H1 (cell line): ENCODE data around the gene MTPN. TPM values are rescaled to one million over a fixed set of nuclear protein-coding genes. Genes with fewer than 3 reads are reported as not detected.

Source experiments
- CTCF ChIA-PET: fragments of 300-600 bp; sonication (Branson Sonifier 250); formaldehyde crosslinking; loops from one replicate; lab custom pipeline; 2021; ENCODE audit not compliant: partially characterized antibody; lab: Charles Lee
- POLR2A ChIA-PET: fragments of 300-600 bp; sonication (Branson Sonifier 250); formaldehyde crosslinking; loops from one replicate; lab custom pipeline; 2021; ENCODE audit warnings: inconsistent platforms; ENCODE audit not compliant: partially characterized antibody; lab: Charles Lee
- DNase-seq, 2 experiments: peaks; one replicate each; pipeline versions ENCODE4 v3.0.0 to v3.0.0-alpha.2; 2010 to 2022; ENCODE audit warnings: low spot score in 2 of 2, low read depth in 1 of 2, mixed read lengths in 1 of 2
- FAIRE-seq: peaks from 2 replicates; lab custom pipeline; 2011; peaks lifted over from hg19 to GRCh38; lab: Jason Lieb, UNC
- H2AFZ ChIP-seq: 2 replicates; pipeline ENCODE4 v1.8.1; 2012; ENCODE audit warnings: low read length, inconsistent platforms
- H2AK5ac ChIP-seq: 2 replicates; pipeline ENCODE4 v1.6.1; 2013; ENCODE audit warnings: low read depth, low read length
- H2BK120ac ChIP-seq: replicated peaks from 2 replicates; pipeline ENCODE3; 2013; ENCODE audit warnings: low read depth, low read length, inconsistent platforms
- H2BK12ac ChIP-seq: 2 replicates; pipeline ENCODE4 v1.6.1; 2013; ENCODE audit warnings: low read depth, low read length
- H2BK15ac ChIP-seq: 2 replicates; pipeline ENCODE4 v1.6.1; 2013; ENCODE audit warnings: low read length
- H2BK20ac ChIP-seq: 2 replicates; pipeline ENCODE4 v1.6.1; 2013; ENCODE audit warnings: low read length
- H2BK5ac ChIP-seq: 2 replicates; pipeline ENCODE4 v1.6.1; 2013; ENCODE audit warnings: low read depth, low read length
- H3K14ac ChIP-seq: 2 replicates; pipeline ENCODE4 v1.6.1; 2013; ENCODE audit warnings: inconsistent platforms; ENCODE audit not compliant: insufficient read length
- H3K18ac ChIP-seq: 2 replicates; pipeline ENCODE4 v1.6.1; 2013; ENCODE audit warnings: low read length; ENCODE audit errors: extremely low read depth
- H3K23ac ChIP-seq: 2 replicates; pipeline ENCODE4 v1.6.1; 2013; ENCODE audit warnings: inconsistent platforms; ENCODE audit not compliant: insufficient read length
- H3K23me2 ChIP-seq: 2 replicates; pipeline ENCODE4 v1.6.1; 2013; ENCODE audit warnings: low read depth, low read length
- H3K27ac ChIP-seq: 2 replicates; pipeline ENCODE4 v1.6.1; 2011; ENCODE audit warnings: low read depth, low read length, inconsistent platforms
- H3K27me3 ChIP-seq, 4 experiments: replicated peaks in 1 of 4; 1 replicate in 1 of 4; 2 replicates in 3 of 4; pipeline versions ENCODE4 v1.6.1 to v1.8.1; 2011 to 2013; ENCODE audit warnings: low read length in 3 of 4, mild to moderate bottlenecking in 3 of 4, inconsistent platforms in 2 of 4, mixed read lengths in 2 of 4, moderate library complexity in 1 of 4; ENCODE audit not compliant: control insufficient read depth in 3 of 4, insufficient read depth in 3 of 4; ENCODE audit errors: extremely low read depth in 1 of 4
- H3K36me3 ChIP-seq, 4 experiments: 2 replicates each; pipeline versions ENCODE4 v1.6.1 to v1.8.1; 2011 to 2013; ENCODE audit warnings: mild to moderate bottlenecking in 4 of 4, low read length in 3 of 4, moderate library complexity in 2 of 4, control low read depth in 1 of 4, inconsistent platforms in 1 of 4; ENCODE audit not compliant: insufficient read depth in 4 of 4, control insufficient read depth in 2 of 4
- H3K4ac ChIP-seq: replicated peaks from 2 replicates; pipeline ENCODE3; 2013; ENCODE audit warnings: low read length, low read depth, mixed read lengths, inconsistent platforms; ENCODE audit not compliant: insufficient read length
- H3K4me1 ChIP-seq, 4 experiments: replicated peaks in 1 of 4; 1 replicate in 1 of 4; 2 replicates in 3 of 4; pipeline versions ENCODE4 v1.6.1 to v1.8.1; 2011 to 2013; ENCODE audit warnings: low read length in 3 of 4, inconsistent platforms in 2 of 4, mixed read lengths in 1 of 4; ENCODE audit not compliant: insufficient read depth in 4 of 4, control insufficient read depth in 3 of 4
- H3K4me2 ChIP-seq, 2 experiments: 2 replicates each; pipeline versions ENCODE4 v1.6.1 to v1.8.1; 2011 to 2013; ENCODE audit warnings: low read depth in 2 of 2, low read length in 2 of 2, control low read depth in 1 of 2, inconsistent platforms in 1 of 2, mild to moderate bottlenecking in 1 of 2; ENCODE audit not compliant: insufficient read depth in 1 of 2
- H3K4me3 ChIP-seq, 4 experiments: fragments of 200-600, 300-600 bp in 1 of 4; sonication (generic), shearing (Covaris generic), sonication (Bioruptor Twin) in 1 of 4; 2 replicates each; pipeline versions ENCODE4 v1.5.1 to v1.8.1; 2011 to 2016; ENCODE audit warnings: low read length in 4 of 4, low read depth in 3 of 4, control low read depth in 2 of 4, inconsistent platforms in 2 of 4, mild to moderate bottlenecking in 2 of 4, mixed read lengths in 1 of 4, moderate library complexity in 1 of 4; ENCODE audit not compliant: insufficient read depth in 2 of 4; ENCODE audit errors: extremely low read depth in 1 of 4
- H3K56ac ChIP-seq: replicated peaks from 2 replicates; pipeline ENCODE3; 2013; ENCODE audit warnings: low read depth, mild to moderate bottlenecking, mixed read lengths, low read length, inconsistent platforms; ENCODE audit not compliant: insufficient read length
- H3K79me1 ChIP-seq: 2 replicates; pipeline ENCODE4 v1.6.1; 2013; ENCODE audit warnings: low read depth, low read length, control low read depth
- H3K79me2 ChIP-seq, 2 experiments: 2 replicates each; pipeline versions ENCODE4 v1.6.1 to v1.8.1; 2012 to 2013; ENCODE audit warnings: low read length in 2 of 2, mild to moderate bottlenecking in 2 of 2, inconsistent platforms in 1 of 2; ENCODE audit not compliant: insufficient read depth in 2 of 2, control insufficient read depth in 1 of 2
- H3K9ac ChIP-seq, 4 experiments: replicated peaks in 1 of 4; 1 replicate in 1 of 4; 2 replicates in 3 of 4; pipeline versions ENCODE4 v1.6.1 to v1.8.1; 2011 to 2013; ENCODE audit warnings: low read depth in 3 of 4, low read length in 3 of 4, control low read depth in 2 of 4, mild to moderate bottlenecking in 2 of 4, moderate library complexity in 2 of 4, inconsistent platforms in 1 of 4; ENCODE audit errors: extremely low read depth in 1 of 4
- H3K9me3 ChIP-seq, 2 experiments: 2 replicates each; pipeline versions ENCODE4 v1.6.1 to v1.8.1; 2012 to 2013; ENCODE audit warnings: mild to moderate bottlenecking in 2 of 2, moderate library complexity in 2 of 2, control low read depth in 1 of 2, inconsistent platforms in 1 of 2, low read depth in 1 of 2, low read length in 1 of 2, mixed read lengths in 1 of 2; ENCODE audit not compliant: insufficient read depth in 2 of 2
- H4K20me1 ChIP-seq, 2 experiments: replicated peaks in 1 of 2; 2 replicates each; pipeline versions ENCODE3 to v1.8.1; 2011 to 2013; ENCODE audit warnings: inconsistent platforms in 2 of 2, low read length in 2 of 2, mild to moderate bottlenecking in 1 of 2; ENCODE audit not compliant: insufficient read depth in 2 of 2, control insufficient read depth in 1 of 2
- H4K5ac ChIP-seq: 2 replicates; pipeline ENCODE4 v1.6.1; 2013; ENCODE audit warnings: low read length, low read depth, mixed read lengths, inconsistent platforms; ENCODE audit not compliant: insufficient read length
- H4K8ac ChIP-seq: 2 replicates; pipeline ENCODE4 v1.8.0; 2013; ENCODE audit warnings: mild to moderate bottlenecking, moderate library complexity, low read length, inconsistent platforms; ENCODE audit not compliant: insufficient read depth; ENCODE audit errors: extremely low read depth
- H4K91ac ChIP-seq: replicated peaks from 2 replicates; pipeline ENCODE3; 2013; ENCODE audit warnings: low read length, mixed read lengths, inconsistent platforms; ENCODE audit not compliant: insufficient read length
- CHD2 ChIP-seq: IDR thresholded peaks from 2 replicates; pipeline ENCODE4 v1.6.1; 2012; ENCODE audit warnings: low read length, improper control_type of control experiment
- GTF2F1 ChIP-seq: IDR thresholded peaks from 2 replicates; pipeline ENCODE4 v1.6.1; 2012; ENCODE audit warnings: low read depth, low read length, improper control_type of control experiment, borderline replicate concordance
- HDAC6 ChIP-seq: IDR thresholded peaks from one replicate; pipeline ENCODE4 v1.7.1; 2012; ENCODE audit warnings: low read depth, mild to moderate bottlenecking, inconsistent platforms, low read length, moderate library complexity
- WGBS, 2 experiments: shearing (Covaris generic) in 1 of 2; methylation state at CpG; one replicate each; pipeline versions ENCODE4 v1.1.6 to v1.1.7; 2013 to 2015; ENCODE audit warnings: low lambda C conversion rate in 2 of 2, mixed read lengths in 2 of 2, inconsistent platforms in 1 of 2, low coverage in 1 of 2, missing lambda C conversion rate in 1 of 2; ENCODE audit not compliant: insufficient replicate concordance in 2 of 2, insufficient coverage in 1 of 2, insufficient read length in 1 of 2; ENCODE audit errors: extremely low coverage in 1 of 2, missing lambda C conversion rate in 1 of 2; 5-methylcytosine and 5-hydroxymethylcytosine counted together
- polyA plus RNA-seq, 7 experiments: library from polyadenylated mRNA; depleted of rRNA in 3 of 7; stranded (reverse) in 5 of 7; unstranded in 2 of 7; fragments of >200 nt in 5 of 7; fragments of 200-250 nt in 2 of 7; gene quantifications; 1 replicate in 5 of 7; 2 replicates in 1 of 7; 4 replicates in 1 of 7; pipeline versions ENCODE4 v1.2.1 to v1.2.3, GENCODE V29; 2011 to 2013; ENCODE audit warnings: missing spikeins in 2 of 7, mixed read lengths in 2 of 7
- total RNA-seq: library from RNA; stranded (reverse); fragmentation: NEBNext Ultra II Directional; extraction: Animal tissue kit (Norgen Biotek cat#: 25700); gene quantifications from 2 replicates; pipeline ENCODE4 v1.2.1, GENCODE V29; 2021

MTPN gene
- total and polyA plus RNA-seq, 2 of the 8 experiments (the other 6 are each of a cell fraction or from before 2014, with no cell fraction given) = 33.0 to 101 TPM

GRCh38 chr7:135919071-135919841 is 57.9 kb downstream of the MTPN start:
- H4K8ac ChIP-seq = no peak overlapping the region
- CTCF ChIA-PET = interaction anchor here (0.9 to 1.0 kb wide), 3 partner anchors 15 to 90 kb away, joined by 3 to 5 read pairs (median 4); no protein-coding TSS in a partner anchor
- 80% methylated on average over 10 of the region's 10 CpGs; no CpG with 5 or more reads in 1 of the 2 experiments for WGBS, 2 experiments

More at GRCh38 chr7:135919071-135919841, 57.9 kb downstream of the MTPN start:
- TF ChIP-seq CHD2 (no peak), GTF2F1 (no peak), HDAC6 (no peak)
- no peak overlapping the region for H2BK12ac ChIP-seq
- no peaks in the 10 kb centered on the region for H3K36me3 ChIP-seq
- no peaks in the 10 kb centered on the region for H3K27me3 ChIP-seq
- H3K9me3 ChIP-seq = no peaks in the 10 kb centered on the region
- H3K56ac ChIP-seq = no peak overlapping the region
- no peak overlapping the region for H2BK15ac ChIP-seq
- H3K23me2 ChIP-seq = no peaks in the 10 kb centered on the region
- H2BK5ac ChIP-seq = no peak overlapping the region
- no peak overlapping the region for H2AFZ ChIP-seq
- H4K91ac ChIP-seq = no peak overlapping the region
- POLR2A ChIA-PET = no interaction called here
- no peak overlapping the region for H3K4ac ChIP-seq
- H3K18ac ChIP-seq = no peak overlapping the region
- H2BK120ac ChIP-seq = no peak overlapping the region
- FAIRE-seq = no peak
- no peak overlapping the region for H3K14ac ChIP-seq
- H2BK20ac ChIP-seq = no peak overlapping the region
- no peak overlapping the region for H4K5ac ChIP-seq
- no peak overlapping the region for H3K4me2 ChIP-seq
- DNase-seq = no peak
- no peaks in the 10 kb centered on the region for H3K79me2 ChIP-seq
- no peak overlapping the region for H3K23ac ChIP-seq
- H3K4me1 ChIP-seq = no peaks in the 10 kb centered on the region
- no peaks in the 10 kb centered on the region for H4K20me1 ChIP-seq
- no peak overlapping the region for H3K27ac ChIP-seq
- H3K79me1 ChIP-seq = no peaks in the 10 kb centered on the region; the same call in 1 of the 2 replicates
- no peak overlapping the region for H3K4me3 ChIP-seq
- no peak overlapping the region for H3K9ac ChIP-seq
- no peak overlapping the region for H2AK5ac ChIP-seq
